Activated CD4-positive, CD25-positive, alpha-beta regulatory T cell treated with anti-CD3 and anti-CD28 coated beads, Interleukin-2, amount 50 U/mL, for 72 hours (primary cell): ENCODE results near the gene LIMS1.
A peak's percentile ranks its signal among the peaks of the same experiment; 100 is the strongest.
"Not testable (repeated sequence)": the region's sequence is repeated elsewhere in the genome, so short reads cannot be mapped to it uniquely, and the experiment has no call there.

Experiments
- DNase-seq: peaks from one replicate; pipeline ENCODE4 v3.0.0; 2021

LIMS1 gene

DNA sequence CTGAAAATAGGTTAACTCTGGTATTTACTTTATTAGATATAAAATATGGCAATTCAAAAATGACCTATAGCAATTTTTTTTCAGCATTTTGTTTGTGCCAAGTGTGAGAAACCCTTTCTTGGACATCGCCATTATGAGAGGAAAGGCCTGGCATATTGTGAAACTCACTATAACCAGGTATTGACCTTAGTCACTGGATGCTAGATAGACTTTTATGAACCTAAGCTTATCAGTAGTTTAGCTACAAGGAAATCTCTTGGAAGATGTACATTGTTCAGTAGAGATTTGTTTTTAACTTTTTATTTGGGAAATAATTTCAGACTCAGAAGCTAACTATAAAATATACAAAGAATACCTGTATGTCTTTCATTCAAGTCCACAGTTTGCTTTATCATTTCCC is 142.3 kb downstream of the LIMS1 start:
- DNase-seq: not testable (repeated sequence)

DNA sequence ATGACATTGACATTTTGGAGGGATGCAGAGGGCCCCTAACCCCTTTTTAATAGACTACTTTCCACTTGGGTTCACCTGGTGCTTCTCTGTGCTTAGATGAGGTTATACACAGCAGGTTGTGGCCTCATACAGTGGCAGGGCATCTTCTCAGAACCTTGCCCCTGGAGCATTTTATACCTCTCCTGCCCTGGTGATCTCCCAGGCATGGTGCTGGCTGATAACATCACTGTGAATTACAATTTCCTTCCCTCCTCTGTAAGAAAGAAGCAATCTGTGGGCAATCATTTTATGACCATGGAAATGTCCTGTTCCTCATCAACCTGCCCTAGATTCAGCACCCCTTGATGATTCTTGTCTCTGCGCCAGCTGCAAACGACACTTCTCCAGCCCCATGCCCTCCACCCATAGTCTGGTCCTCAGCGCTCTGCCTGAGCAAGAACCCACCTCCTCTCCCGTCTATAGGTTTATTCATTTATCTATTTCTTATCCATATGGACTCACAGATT is 143.0 kb downstream of the LIMS1 start:
- DNase-seq: not testable (repeated sequence)

DNA sequence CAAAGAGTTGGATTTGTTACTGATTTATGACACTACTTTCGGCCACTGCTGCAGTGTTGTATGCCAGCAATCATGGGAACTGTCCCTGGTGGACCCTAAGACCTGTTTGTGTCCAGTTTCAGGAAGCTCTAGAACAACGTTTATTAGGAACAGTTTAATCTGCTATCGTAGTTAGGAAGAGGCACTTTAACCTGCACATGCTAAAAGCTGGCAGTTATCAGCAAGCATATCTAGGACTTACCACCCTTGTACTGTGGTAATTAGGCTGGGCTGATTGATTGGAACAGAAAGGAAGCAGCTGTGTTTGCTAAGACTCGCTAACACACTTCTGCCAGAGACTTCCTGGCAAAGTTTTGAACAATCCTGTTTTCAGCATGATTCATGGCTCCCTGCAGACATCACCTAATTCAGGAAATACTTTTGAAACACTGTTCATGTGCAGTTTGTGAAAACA is 144.0 kb downstream of the LIMS1 start:
- DNase-seq: not testable (repeated sequence)

DNA sequence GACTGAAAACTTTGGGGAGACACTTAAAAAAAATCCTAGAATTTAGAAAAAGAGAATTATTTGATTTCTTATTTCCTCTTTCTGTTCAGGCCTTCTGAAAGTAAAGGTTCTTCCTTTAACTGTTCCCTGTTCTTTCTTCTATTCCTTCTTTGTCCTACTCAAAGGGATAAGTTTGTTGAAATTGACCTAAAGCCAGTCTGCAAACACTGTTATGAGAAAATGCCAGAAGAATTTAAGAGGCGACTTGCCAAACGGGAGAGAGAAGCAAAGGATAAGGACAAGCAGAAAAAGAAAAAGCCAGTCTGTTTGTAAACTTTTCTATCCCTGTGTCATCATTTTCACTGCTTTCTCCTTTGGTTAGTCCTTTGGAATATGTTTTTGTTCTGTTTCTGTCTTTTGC is 146.5 kb downstream of the LIMS1 start:
- not testable (repeated sequence) for DNase-seq

DNA sequence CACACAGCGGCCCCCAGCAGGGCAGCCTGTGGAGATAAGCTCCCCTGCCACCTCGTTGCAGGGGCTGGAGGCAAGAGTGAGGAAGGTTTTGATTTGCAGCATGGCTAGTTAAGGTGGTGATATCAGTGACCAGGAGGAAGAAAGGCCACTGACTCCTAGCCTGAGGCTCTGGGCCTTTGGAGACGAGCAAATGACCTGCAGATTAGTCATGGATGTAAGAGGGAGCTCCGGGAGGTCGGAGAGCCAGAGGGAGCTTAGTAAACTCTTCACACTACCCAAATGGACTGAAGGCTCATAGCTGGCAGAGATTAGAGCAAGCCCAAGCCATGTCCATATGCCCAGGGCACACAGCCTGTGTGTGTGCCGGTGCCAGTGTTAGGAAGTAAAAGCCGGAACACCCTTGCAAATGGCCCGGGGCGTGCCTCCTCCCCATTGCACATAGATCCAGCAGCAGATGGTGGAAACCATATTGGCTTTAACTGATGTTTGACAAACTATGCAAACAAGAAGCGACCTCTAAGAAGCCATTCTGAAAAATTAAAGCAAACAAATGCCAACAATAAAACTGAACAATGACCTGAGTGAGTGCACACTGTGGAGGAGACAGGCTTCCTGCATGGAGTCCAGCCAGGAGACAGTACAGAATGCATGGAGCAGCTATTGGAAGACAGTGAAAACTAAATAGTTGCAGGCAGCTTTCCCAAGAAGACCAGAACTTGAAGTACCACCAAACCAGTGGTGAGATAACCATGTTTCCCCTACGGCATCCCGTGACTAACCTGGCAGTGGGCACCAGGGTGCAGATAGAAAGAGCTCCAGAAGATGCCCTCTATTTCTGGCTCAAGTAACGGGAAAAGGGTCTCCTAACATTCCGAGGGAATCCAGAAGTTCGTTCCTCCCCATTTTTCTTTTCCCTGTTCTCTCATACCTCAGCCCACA is 154.8 kb downstream of the LIMS1 start:
- DNase-seq: not testable (repeated sequence)

DNA sequence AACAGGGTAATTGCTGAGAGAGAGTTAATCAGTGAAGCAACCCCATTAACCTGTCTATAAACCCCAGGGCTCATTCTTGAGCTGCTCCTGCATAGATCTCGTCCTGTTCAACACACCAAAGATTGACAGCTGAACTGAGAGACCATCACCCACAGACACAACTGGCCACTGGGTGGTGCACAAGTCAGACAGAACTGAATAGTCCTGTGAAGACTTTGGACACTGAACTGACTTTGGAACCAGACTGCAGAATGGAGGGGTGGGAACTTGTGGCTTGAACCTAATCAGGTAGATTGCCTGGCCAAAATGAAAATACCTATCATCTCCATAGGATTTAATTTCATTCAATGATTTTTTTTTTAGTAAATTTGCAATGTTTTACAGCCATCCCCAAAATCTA is 155.7 kb downstream of the LIMS1 start:
- DNase-seq: not testable (repeated sequence)

DNA sequence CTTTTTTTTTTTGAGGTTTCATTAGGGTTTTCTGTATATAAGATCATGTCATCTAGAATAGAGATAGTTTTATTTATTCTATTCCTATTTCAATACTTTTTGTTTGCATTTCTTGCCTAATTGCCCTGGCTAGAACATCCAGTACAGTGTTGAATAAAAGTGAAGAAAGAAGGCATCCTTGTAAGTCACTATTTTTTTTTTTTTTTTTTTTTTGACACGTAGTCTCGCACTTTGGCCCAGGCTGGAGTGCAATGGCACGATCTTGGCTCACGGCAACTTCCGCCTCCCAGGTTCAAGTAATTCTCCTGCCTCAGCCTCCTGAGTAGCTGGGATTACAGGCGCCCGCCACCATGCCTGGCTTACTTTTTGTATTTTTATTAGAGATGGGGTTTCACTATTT is 157.2 kb downstream of the LIMS1 start:
- no peak for DNase-seq

DNA sequence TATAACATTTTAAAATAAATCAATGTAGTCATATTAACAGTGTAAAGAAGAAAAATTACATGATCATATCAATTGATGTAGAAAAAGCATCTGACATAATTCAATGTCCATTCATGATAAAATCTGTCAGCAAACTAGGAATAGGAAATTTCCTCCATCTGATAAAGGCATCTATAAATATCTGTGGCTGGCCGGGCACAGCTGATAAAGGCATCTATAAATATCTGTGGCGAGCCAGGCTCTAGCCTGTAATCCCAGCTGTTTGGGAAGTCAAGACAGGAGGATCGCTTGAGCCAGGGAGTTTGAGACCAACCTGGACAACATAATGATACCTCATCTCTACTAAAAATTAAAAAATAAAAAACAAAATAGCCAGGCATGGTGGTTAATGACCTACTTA is 166.9 kb downstream of the LIMS1 start:
- DNase-seq: no peak

DNA sequence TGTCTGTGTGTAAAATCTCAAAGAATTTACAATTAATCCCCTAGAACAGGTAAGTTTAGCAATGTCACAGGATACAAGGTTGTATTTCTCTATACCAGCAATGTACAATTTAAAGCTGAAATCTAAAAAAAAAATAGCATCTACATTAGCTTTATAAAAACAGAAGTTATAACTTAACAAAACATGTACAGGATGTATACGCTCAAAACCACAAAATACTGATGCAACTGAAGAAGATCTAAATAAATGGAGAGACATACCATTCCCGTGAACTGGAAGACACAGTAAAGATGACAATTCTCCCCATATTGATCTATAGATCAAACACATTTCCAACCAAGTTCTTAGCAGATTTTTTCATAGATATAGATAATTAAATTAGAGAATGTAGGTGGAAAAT is 167.5 kb downstream of the LIMS1 start:
- DNase-seq: no peak

DNA sequence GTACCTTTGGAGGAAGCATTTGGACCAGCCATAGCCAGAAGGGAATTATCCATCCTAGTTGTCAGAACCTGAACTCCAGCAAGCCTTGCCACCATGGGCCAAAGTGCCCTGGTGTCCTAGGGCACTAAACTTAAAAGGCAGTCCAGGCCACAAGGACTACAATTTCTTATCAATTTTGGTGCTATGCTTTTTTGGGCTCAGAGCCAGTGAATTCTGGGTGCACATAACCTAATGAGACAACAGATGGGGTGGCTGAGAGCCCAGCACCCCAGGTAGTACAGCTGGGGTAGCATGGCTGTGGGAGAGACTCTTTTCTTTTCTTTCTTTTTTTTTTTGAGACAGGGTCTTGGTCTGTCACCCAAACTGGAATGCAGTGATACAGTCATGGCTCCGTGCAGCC is 170.6 kb downstream of the LIMS1 start:
- no peak for DNase-seq

DNA sequence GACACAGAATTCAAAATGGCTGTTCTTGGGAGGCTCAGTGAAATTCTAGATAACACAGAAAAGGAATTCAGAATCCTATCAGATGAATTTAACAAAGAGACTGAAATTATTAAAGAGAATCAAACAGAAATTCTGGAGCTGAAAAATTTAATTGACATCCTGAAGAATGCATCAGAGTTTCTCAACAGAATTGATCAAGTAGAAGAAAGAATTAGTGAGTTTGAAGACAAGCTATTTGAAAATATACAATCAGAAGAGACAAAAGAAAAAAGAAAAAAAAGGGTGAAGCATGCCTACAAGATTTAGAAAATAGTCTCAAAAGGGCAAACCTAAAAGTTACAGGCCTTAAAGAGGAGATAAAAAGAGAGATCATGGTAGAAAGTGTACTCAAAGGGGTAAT is 173.0 kb downstream of the LIMS1 start:
- DNase-seq: no peak

DNA sequence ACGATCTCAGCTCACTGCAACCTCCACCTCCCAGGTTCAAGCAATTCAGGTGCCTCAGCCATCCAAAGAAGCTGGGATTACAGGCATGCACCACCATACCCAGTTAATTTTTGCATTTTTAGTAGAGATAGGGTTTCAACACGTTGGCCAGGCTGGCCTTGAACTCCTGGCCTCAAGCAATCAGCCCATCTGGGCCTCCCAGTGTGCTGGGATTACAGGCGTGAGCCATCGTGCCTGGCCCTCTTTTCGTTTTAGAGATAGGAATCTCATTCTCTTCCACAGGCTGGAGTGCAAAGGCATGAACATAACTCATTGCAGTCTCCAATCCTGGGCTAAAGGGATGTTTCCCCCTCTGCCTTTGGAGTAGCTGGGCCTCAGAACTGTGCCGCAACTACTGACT is 182.7 kb downstream of the LIMS1 start:
- DNase-seq: not testable (repeated sequence)

DNA sequence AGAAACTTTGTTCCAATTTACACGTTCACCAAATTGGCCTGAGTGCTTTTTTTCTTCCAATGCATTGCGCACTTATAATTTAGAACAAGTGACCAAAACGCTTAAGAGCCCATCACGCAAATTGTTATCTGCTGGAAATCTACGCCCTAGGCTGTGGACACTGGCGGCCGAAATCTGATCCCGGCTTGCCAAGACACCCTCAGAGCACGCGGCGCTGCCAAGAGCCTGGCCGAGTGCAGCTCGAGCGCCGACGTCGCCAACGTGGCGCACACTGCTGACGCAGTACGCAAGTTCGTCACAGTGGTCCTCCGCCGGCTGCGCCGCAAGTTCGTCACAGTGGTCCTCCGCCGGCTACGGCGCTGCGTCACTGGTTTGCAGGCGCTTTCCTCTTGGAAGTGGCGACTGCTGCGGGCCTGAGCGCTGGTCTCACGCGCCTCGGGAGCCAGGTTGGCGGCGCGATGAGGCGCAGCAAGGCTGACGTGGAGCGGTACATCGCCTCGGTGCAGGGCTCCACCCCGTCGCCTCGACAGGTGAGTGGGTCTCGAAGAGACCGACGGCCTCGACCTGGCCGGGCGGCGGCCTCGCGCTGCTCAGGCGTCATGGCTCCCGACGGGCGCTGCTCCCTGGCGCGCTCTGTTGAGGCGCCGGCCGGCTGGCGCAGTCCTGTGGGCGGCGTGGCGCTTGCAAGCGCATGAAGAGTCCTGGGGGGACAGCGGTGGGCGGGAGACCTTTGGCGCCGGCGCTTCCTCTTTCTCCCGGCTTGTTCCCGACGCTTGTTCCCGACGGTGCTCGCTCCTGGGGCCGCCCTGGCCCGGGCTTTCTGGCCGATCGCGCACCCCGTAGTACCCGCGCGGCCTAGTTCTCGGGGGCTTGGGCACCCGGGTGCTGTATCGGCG is 185.1 kb downstream of the LIMS1 start, which contains the start of gene RANBP2:
Gene RANBP2, plus strand, starts transcription at position 334 of the 896 bp plus-strand sequence. Its CDS starts 125 bp downstream, at position 459.
- peak; percentile 91 for DNase-seq

DNA sequence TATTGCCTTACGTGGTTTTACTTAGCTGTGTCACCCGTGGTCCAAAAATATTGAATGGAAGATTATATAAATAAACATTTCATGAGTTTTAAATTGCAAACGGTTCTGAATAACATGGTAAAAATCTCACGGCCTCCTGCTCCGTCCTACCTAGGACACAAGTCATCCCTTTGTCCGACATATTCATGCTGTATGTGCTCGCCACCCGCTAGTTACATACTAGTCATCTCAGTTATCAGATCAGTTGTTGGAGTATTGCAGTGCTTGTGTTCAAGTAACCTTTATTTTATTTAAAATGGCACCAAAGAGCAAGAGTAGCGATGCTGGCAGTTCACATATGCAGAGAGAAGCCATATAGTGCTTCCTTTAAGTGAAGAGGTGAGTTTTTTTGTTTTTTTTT is 191.8 kb downstream of the LIMS1 start:
- DNase-seq: not testable (repeated sequence)

DNA sequence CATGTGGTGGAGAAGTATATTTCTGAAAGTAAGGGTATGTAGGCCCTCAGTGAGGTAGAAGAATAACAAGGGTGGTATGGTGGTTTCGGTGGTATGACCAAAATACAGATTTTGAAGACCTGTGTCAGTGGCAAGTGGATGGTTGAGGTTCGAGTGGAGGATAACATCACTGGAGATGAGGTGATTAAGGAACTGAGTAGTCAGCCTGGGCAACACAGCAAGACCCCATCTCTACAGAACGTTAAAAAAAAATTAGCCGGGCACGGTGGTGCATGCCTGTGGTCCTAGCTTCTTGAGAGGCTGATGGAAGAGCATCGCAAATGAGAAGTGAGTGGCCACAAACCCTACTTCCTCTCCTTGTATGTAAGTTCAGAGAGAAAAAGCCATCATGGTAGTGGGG is 200.4 kb downstream of the LIMS1 start:
- not testable (repeated sequence) for DNase-seq
